GM18508 (cell line): ENCODE measurements around the gene CDK19.

Experiments
- ATAC-seq: cut with Tn5 transposase; IDR thresholded peaks from one replicate; pipeline ENCODE4 v1.9.1; 2021; ENCODE audit warnings: moderate number of reproducible peaks; ENCODE audit not compliant: insufficient read depth, unreplicated experiment

Gene CDK19

GRCh38 chr6:110671447-110671846 is 143.8 kb downstream of the CDK19 start:
- no peak for ATAC-seq

- no peak for ATAC-seq
Measured at GRCh38 chr6:110665600-110665999, 149.7 kb downstream of the CDK19 start.

- no peak for ATAC-seq
Measured at GRCh38 chr6:110664933-110665332, 150.3 kb downstream of the CDK19 start.

GRCh38 chr6:110662490-110663211 is 152.6 kb downstream of the CDK19 start:
- ATAC-seq: no peak

GRCh38 chr6:110661414-110661813 is 153.9 kb downstream of the CDK19 start:
- no peak for ATAC-seq

GRCh38 chr6:110660066-110660655 is 155.1 kb downstream of the CDK19 start:
- ATAC-seq: no peak

- ATAC-seq: no peak
Measured at GRCh38 chr6:110658631-110659211, 156.5 kb downstream of the CDK19 start.

- no peak for ATAC-seq
Measured at GRCh38 chr6:110656492-110656891, 158.8 kb downstream of the CDK19 start.

GRCh38 chr6:110655821-110656220 is 159.4 kb downstream of the CDK19 start:
- ATAC-seq: no peak

GRCh38 chr6:110654096-110654820 is 161.0 kb downstream of the CDK19 start:
- ATAC-seq: no peak

GRCh38 chr6:110653381-110653780 is 161.9 kb downstream of the CDK19 start:
- no peak for ATAC-seq

GRCh38 chr6:110652520-110652919 is 162.7 kb downstream of the CDK19 start:
- no peak for ATAC-seq

- no peak for ATAC-seq
Measured at GRCh38 chr6:110650755-110651154, 164.5 kb downstream of the CDK19 start.

GRCh38 chr6:110649704-110650103 is 165.6 kb downstream of the CDK19 start:
- ATAC-seq: no peak

GRCh38 chr6:110646951-110647910 is 168.0 kb downstream of the CDK19 start:
- ATAC-seq: no peak

- ATAC-seq: no peak
Measured at GRCh38 chr6:110646419-110646698, 168.9 kb downstream of the CDK19 start.

GRCh38 chr6:110645685-110646418 is 169.4 kb downstream of the CDK19 start:
- ATAC-seq: no peak

- no peak for ATAC-seq
Measured at GRCh38 chr6:110643175-110643574, 172.1 kb downstream of the CDK19 start.

- ATAC-seq: no peak
Measured at GRCh38 chr6:110642711-110643110, 172.6 kb downstream of the CDK19 start.

- no peak for ATAC-seq
Measured at GRCh38 chr6:110636781-110637180, 178.5 kb downstream of the CDK19 start.
